CD4-positive, alpha-beta T cell treated with Interleukin-17A for 4 hours (primary cell): ENCODE measurements around the gene ATP1A3.
"Not testable (repeated sequence)": the region's sequence is repeated elsewhere in the genome, so short reads cannot be mapped to it uniquely, and the experiment has no call there.

Experiments used
- DNase-seq: peaks from one replicate; pipeline ENCODE4 v3.0.0-alpha.2; 2020; ENCODE audit warnings: mixed read lengths

The ATP1A3 gene

DNA sequence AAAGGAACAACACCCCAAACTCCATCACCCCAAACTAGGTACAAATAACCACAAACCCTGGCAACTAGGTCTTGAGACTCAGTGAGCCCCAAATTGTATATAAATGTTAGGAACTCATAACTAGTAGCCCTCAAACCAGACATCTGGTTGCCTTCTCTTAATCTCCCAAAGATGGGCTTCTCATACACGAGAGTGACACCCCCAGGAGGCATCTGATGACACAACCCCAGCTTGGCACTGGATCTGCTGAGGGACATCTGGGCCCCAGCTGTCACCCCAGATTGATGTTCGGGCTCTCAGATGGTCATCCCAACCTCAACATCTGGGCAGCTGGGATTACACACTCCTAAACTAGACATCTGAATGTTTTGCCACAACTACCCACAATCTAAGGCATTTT lies 49.7 kb downstream of the ATP1A3 start:
- no peak for DNase-seq

DNA sequence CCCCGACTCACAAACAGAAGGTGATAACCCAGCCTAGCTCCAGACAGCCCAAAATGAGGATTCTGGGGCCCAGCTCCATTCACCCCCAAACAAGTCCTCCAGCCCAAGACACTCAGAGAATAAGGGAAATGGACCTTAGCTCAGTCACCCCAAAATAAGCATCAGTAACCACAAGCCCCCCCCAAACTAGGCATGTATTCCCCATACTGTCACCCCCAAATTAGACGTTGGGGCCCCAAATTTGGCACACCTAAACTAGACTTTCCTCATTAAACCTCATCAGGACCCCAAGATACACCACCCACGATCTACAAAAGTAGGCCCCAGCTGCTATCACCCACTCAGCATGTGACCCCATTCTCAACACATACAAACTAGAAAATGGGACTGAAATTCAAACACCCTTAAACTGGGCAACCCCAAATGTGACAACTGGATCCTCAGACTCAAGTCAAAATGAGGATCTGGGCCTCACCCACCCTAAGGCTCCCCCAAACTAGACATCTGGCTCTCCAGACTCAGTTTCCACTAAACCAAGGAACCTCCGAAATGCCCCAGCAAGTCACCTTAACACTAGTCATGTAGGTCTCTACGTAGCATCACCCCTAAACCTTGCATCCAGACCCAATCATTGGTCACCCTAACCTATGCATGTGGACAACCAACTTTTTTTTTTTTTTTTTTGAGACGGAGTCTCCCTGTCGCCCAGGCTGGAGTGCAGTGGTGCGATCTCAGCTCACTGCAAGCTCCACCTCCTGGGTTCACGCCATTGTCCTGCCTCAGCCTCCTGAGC lies 52.4 kb downstream of the ATP1A3 start:
- no peak for DNase-seq

- DNase-seq = peak; percentile 18
Observed at GRCh38 chr19:41940731-41941409, 53.2 kb downstream of the ATP1A3 start.

DNA sequence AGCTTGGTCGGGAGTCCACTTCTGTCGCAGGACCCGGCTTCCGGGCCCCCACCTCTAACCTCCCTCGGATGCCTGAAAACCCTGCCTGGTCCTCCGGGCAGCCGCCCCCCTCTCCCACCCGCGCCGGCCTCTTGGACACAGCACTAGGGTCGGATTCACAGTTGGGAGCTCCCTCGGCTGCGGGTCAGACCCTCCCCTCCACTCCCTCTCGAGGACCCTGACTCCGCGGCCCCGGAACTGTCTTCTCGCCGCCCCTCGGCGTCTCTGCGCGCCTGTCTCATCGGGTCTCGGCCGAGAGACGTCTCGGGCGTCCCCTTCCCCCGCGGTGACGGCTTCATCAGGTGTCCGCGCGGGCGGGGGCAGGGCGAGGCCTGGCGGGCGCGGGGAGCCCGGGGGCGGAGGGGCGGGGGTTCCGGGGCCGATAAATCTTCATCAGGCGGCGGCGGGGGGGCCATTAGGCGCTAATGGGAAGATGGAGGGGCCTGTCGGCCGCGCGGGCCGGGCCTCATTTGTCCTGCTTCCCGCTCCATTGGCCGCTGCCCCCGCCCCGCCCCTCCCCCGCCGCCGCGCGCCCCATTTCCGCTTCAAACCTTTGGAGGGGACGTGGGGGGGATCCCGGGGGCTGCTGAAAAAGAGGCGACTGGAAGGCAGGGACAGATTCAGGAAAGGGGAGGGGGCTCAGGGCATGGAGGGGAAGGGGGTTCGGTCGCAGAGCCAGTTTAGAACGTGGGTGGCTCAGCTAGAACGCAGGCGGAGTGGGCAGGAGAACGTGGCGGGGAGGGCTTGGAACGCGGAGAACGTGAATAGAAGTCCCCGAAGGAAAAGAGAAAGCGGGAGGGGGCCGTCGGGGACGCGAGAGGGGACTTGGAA lies 53.9 kb downstream of the ATP1A3 start:
- peak; percentile 74 for DNase-seq

GRCh38 chr19:41939209-41939608 lies 54.8 kb downstream of the ATP1A3 start:
- DNase-seq = not testable (repeated sequence)

GRCh38 chr19:41937525-41938468 lies 56.2 kb downstream of the ATP1A3 start:
- no peak for DNase-seq

DNA sequence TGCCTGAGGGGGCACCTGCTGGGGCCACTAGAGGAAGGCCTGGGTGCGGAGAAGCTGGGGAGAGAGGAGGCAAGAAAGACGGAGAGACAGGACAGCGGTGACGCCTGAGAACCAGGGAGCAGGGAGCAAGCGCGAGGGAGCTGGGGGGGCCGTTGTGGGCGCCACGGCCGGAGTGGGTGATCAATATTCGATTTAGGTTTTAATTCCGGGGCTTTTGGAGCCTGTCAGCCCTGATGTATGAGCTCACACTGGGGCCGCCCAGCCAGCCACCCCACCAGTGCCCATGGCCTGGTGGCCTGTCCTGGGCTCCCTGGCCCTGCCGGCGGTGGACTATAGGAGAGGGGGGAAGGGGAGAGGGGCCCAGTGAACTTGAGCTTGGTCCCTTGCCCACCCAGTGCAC lies 57.1 kb downstream of the ATP1A3 start:
- no peak for DNase-seq

- peak; percentile 56 for DNase-seq
Observed at GRCh38 chr19:41936416-41936850, 57.6 kb downstream of the ATP1A3 start.

- DNase-seq = peak; percentile 23
Observed at GRCh38 chr19:41935760-41936415, 58.1 kb downstream of the ATP1A3 start.

GRCh38 chr19:41934849-41935374 lies 59.1 kb downstream of the ATP1A3 start:
- peak; percentile 85 for DNase-seq

- DNase-seq = no peak
Observed at GRCh38 chr19:41933693-41934426, 60.2 kb downstream of the ATP1A3 start.

DNA sequence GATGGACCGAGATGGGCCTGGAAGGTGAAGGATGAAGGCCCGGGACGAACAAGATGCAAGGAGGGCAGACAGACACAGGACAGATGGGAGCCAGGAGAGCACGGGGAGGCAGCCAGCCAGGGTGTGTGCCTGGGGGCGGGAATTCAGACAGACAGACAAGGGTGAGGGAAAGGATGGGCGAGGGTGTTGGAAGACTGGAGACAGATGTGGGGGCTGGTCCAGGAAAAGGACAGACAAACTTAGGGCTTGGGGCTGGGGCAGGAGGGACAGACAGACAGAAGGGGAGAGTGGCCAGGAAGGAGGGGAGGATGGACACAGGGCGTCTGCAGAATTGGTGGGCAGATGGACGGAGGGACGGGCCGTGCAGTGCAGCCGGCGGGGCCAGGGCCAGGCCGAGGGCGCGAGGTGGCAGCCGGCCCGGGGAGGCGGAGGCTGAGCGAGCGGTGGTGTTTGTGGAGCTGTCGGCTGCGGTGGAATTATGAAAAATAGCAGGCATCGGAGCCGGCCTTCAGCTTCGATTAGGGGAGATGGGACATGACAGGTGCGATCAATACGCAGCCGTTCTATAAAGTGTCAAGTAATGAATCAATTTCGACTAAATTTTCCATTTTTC lies 61.2 kb downstream of the ATP1A3 start:
- no peak for DNase-seq

- DNase-seq = no peak
Observed at GRCh38 chr19:41932259-41932719, 61.7 kb downstream of the ATP1A3 start.

- peak; percentile 31 for DNase-seq
Observed at GRCh38 chr19:41930926-41931592, 63.0 kb downstream of the ATP1A3 start.

GRCh38 chr19:41930322-41930722 lies 63.7 kb downstream of the ATP1A3 start:
- no peak for DNase-seq

DNA sequence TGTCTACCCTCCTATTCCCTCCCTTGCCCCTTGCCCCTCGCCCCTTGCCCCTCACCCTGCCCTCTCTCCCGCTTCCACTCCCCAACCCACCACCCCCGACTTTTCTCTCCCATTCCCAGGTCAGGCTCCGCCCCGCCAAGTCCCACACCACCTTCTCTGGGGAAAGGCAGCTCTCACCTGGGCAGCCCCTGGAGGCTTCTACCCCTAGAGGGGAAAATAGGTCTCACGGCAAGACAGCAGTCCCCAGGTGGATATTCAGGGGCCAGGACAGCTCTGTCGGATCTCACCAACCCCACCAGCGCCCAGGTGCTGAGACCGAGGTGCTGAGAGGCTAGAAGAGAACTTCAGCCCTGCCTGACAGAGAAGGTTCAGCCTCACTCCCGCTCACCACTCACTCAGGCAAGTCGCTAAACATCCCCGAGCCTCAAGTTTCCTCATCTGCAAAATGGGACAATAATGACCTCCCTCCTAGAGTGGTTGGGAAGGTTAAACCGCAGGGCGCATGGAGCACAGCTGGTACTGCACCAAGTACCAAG lies 64.4 kb downstream of the ATP1A3 start:
- DNase-seq = no peak

GRCh38 chr19:41928754-41929535 lies 65.1 kb downstream of the ATP1A3 start:
- DNase-seq = peak; percentile 69

DNA sequence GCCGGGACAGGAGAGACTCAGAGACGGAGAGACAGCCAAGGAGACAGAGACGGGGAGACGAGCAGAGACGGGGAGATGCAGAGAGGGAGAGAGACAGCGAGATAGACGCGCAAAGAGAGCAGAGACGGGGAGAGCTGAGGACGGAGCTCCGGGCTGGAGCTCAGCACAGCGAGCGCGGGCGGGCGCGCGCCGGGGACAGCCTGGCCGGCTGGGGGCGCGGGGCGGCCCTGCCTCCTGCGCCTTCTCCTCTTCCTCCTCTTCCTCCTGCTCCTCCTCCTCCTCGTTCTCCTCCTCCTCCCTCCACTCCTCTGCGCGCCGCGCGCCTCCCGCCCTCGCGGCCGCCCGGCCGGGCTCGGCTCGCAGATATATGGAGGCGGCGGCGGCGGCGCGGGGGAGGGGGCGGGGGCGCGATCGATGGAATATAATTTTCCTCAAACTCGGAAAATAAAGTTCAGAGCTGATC lies 65.8 kb downstream of the ATP1A3 start, which contains the start of gene ERFL:
Gene ERFL, minus strand, starts transcription at position 229 of the 463 bp plus-strand sequence. CDS start 15,530 bp downstream, outside the sequence.
- peak; percentile 56 for DNase-seq
